Endothelial cell (in vitro differentiated cells): ENCODE results near the gene PLPPR3. TPM values are rescaled to one million over a fixed set of nuclear protein-coding genes. Genes with fewer than 3 reads are reported as not detected.

Source experiments
- DNase-seq: peaks from one replicate; pipeline ENCODE4 v3.0.0; 2021; ENCODE audit warnings: low spot score
- H3K27ac Mint-ChIP-seq: one replicate; pipeline ENCODE4 v1.8.0; 2021; ENCODE audit warnings: mixed read lengths, inconsistent platforms; ENCODE audit not compliant: unreplicated experiment
- H3K27me3 Mint-ChIP-seq: one replicate; pipeline ENCODE4 v1.8.0; 2021; ENCODE audit warnings: mild to moderate bottlenecking, moderate library complexity, mixed read lengths, inconsistent platforms; ENCODE audit not compliant: unreplicated experiment
- H3K36me3 Mint-ChIP-seq: one replicate; pipeline ENCODE4 v1.8.0; 2021; ENCODE audit warnings: mild to moderate bottlenecking, low read depth, mixed read lengths, inconsistent platforms; ENCODE audit not compliant: unreplicated experiment
- H3K4me1 Mint-ChIP-seq: one replicate; pipeline ENCODE4 v1.8.0; 2021; ENCODE audit warnings: mild to moderate bottlenecking, mixed read lengths, inconsistent platforms; ENCODE audit not compliant: unreplicated experiment
- H3K4me3 Mint-ChIP-seq: one replicate; pipeline ENCODE4 v1.8.0; 2021; ENCODE audit warnings: mild to moderate bottlenecking, mixed read lengths, inconsistent platforms; ENCODE audit not compliant: unreplicated experiment
- H3K9me3 Mint-ChIP-seq: one replicate; pipeline ENCODE4 v1.8.0; 2021; ENCODE audit warnings: mixed read lengths, inconsistent platforms; ENCODE audit not compliant: unreplicated experiment
- CTCF ChIP-seq: fragments of 200-600 bp; sonication (generic); IDR thresholded peaks from one replicate; pipeline ENCODE4 v1.5.0; 2021; ENCODE audit warnings: antibody characterized with exemption; ENCODE audit not compliant: unreplicated experiment
- total RNA-seq: library from RNA; stranded (reverse); fragmentation: NEBNext Ultra II Directional; extraction: Animal tissue kit (Norgen Biotek cat#: 25700); gene quantifications from one replicate; pipeline ENCODE4 v1.2.1, GENCODE V29; 2021; ENCODE audit not compliant: unreplicated experiment

PLPPR3 gene
- total RNA-seq, 1 donor from 2014 or later: 17.6 TPM

- Mint-ChIP-seq H3K4me3 (peak overlapping the region; percentile 81), H3K4me1 (peaks cover 8% of the 10 kb centered on the region), H3K27me3 (peaks cover 29% of the 10 kb centered on the region), H3K9me3 (no peaks in the 10 kb centered on the region), H3K27ac (peak overlapping the region; percentile 84), H3K36me3 (peaks cover 27% of the 10 kb centered on the region)
- no peak for TF ChIP-seq CTCF
- no peak for DNase-seq
Measured at GRCh38 chr19:816500-816857, 5.3 kb downstream of the PLPPR3 start.

GRCh38 chr19:815775-816499 is 5.8 kb downstream of the PLPPR3 start:
- Mint-ChIP-seq H3K27ac (peak overlapping the region; percentile 93), H3K9me3 (no peaks in the 10 kb centered on the region), H3K27me3 (peaks cover 29% of the 10 kb centered on the region), H3K4me1 (peaks cover 8% of the 10 kb centered on the region), H3K36me3 (peaks cover 27% of the 10 kb centered on the region), H3K4me3 (peak overlapping the region; percentile 89)
- DNase-seq: no peak
- no peak for TF ChIP-seq CTCF

GRCh38 chr19:815079-815774 is 6.5 kb downstream of the PLPPR3 start:
- peaks cover 8% of the 10 kb centered on the region for H3K4me1 Mint-ChIP-seq
- peak overlapping the region; percentile 94 for H3K27ac Mint-ChIP-seq
- H3K36me3 Mint-ChIP-seq: peaks cover 30% of the 10 kb centered on the region
- DNase-seq: no peak
- peaks cover 32% of the 10 kb centered on the region for H3K27me3 Mint-ChIP-seq
- H3K4me3 Mint-ChIP-seq: peak overlapping the region; percentile 81
- no peak for TF ChIP-seq CTCF
- no peaks in the 10 kb centered on the region for H3K9me3 Mint-ChIP-seq

GRCh38 chr19:814152-815078 is 7.3 kb downstream of the PLPPR3 start:
- peaks cover 36% of the 10 kb centered on the region for H3K36me3 Mint-ChIP-seq
- DNase-seq: no peak
- H3K4me3 Mint-ChIP-seq: peak overlapping the region; percentile 81
- H3K27me3 Mint-ChIP-seq: peaks cover 33% of the 10 kb centered on the region
- H3K4me1 Mint-ChIP-seq: peaks cover 8% of the 10 kb centered on the region
- no peaks in the 10 kb centered on the region for H3K9me3 Mint-ChIP-seq
- no peak for TF ChIP-seq CTCF
- H3K27ac Mint-ChIP-seq: peak overlapping the region; percentile 94
